Esophagus (tissue), 2 donors: ENCODE measurements around the gene ELF1. TPM values are rescaled to one million over a fixed set of nuclear protein-coding genes. Genes with fewer than 3 reads are reported as not detected.
"Not testable (repeated sequence)": the region's sequence is repeated elsewhere in the genome, so short reads cannot be mapped to it uniquely, and the experiment has no call there.

ENCODE experiments used
- H3K27ac ChIP-seq, 2 donors: one replicate each; pipeline ENCODE4 v1.5.1; 2013; ENCODE audit warnings: low read depth in 2 of 2, mild to moderate bottlenecking in 2 of 2, inconsistent platforms in 1 of 2, low read length in 1 of 2, moderate library complexity in 1 of 2
- H3K27me3 ChIP-seq, 2 donors: one replicate each; pipeline ENCODE4 v1.6.1; 2013; ENCODE audit warnings: low read length in 2 of 2, control low read depth in 1 of 2, mild to moderate bottlenecking in 1 of 2; ENCODE audit not compliant: insufficient read depth in 2 of 2, control insufficient read depth in 1 of 2
- H3K36me3 ChIP-seq, 2 donors: one replicate each; pipeline ENCODE4 v1.6.1; 2013; ENCODE audit warnings: low read length in 1 of 2; ENCODE audit not compliant: control insufficient read depth in 2 of 2, insufficient read depth in 2 of 2
- H3K4me1 ChIP-seq, 2 donors: one replicate each; pipeline ENCODE4 v1.6.1; 2013; ENCODE audit warnings: low read length in 1 of 2; ENCODE audit not compliant: control insufficient read depth in 2 of 2, insufficient read depth in 2 of 2
- H3K4me3 ChIP-seq, 2 donors: one replicate each; pipeline ENCODE4 v1.5.1; 2013; ENCODE audit warnings: low read length in 2 of 2, mild to moderate bottlenecking in 2 of 2, low read depth in 1 of 2, moderate library complexity in 1 of 2
- H3K9me3 ChIP-seq, 2 donors: one replicate each; pipeline ENCODE4 v1.6.1; 2013; ENCODE audit warnings: mild to moderate bottlenecking in 2 of 2, low read depth in 1 of 2, low read length in 1 of 2, moderate library complexity in 1 of 2; ENCODE audit not compliant: control insufficient read depth in 2 of 2, insufficient read depth in 1 of 2
- WGBS, 2 donors: extraction: QIAGEN DNeasy Blood & Tissue Kit; methylation state at CpG; one replicate each; pipeline ENCODE4 v1.1.7; 2013; 5-methylcytosine and 5-hydroxymethylcytosine counted together
- polyA plus RNA-seq, 2 donors: library from polyadenylated mRNA; stranded (reverse); fragments of 200-250 nt; gene quantifications; one replicate each; pipeline ENCODE4 v1.2.3, GENCODE V29; 2013
- donor health status: healthy with polysubstance abuse.
- donor health status: Bipolar disorder and iron deficiency.

Gene ELF1
- polyA plus RNA-seq, 2 donors: 12.1 to 34.0 TPM

- WGBS, 2 donors: 90 to 93% methylated on average over 5 of the region's 5 CpGs
- Histone ChIP-seq H3K4me3 (no peak overlapping the region), H3K27ac (no peak overlapping the region)
These were observed 29.5 kb upstream of the ELF1 start for GRCh38 chr13:41048640-41049039.

GRCh38 chr13:41042419-41042818 is 23.3 kb upstream of the ELF1 start:
- not testable (repeated sequence) for H3K36me3 ChIP-seq, H3K9me3 ChIP-seq, H3K27me3 ChIP-seq, H3K27ac ChIP-seq, H3K4me3 ChIP-seq, H3K4me1 ChIP-seq
- 80 to 96% methylated on average over 2 to 3 of the region's 4 CpGs for WGBS, 2 donors

More at GRCh38 chr13:41048640-41049039, 29.5 kb upstream of the ELF1 start:
- Histone ChIP-seq H3K9me3 (no peaks in the 10 kb centered on the region), H3K4me1 (no peaks in the 10 kb centered on the region), H3K36me3 (peaks cover 0 to 2% of the 10 kb centered on the region in 2 donors), H3K27me3 (no peaks in the 10 kb centered on the region)

- Histone ChIP-seq H3K27ac (no peak overlapping the region), H3K9me3 (no peaks in the 10 kb centered on the region), H3K4me3 (no peak overlapping the region), H3K4me1 (peaks cover 0 to 3% of the 10 kb centered on the region in 2 donors), H3K27me3 (no peaks in the 10 kb centered on the region), H3K36me3 (no peaks in the 10 kb centered on the region)
- WGBS, 2 donors: 74 to 78% methylated on average over 9 of the region's 9 CpGs
These were observed 21.6 kb upstream of the ELF1 start for GRCh38 chr13:41040584-41041334.

GRCh38 chr13:41039746-41040145 is 20.6 kb upstream of the ELF1 start:
- Histone ChIP-seq H3K27ac (no peak overlapping the region), H3K4me3 (no peak overlapping the region), H3K9me3 (no peaks in the 10 kb centered on the region), H3K36me3 (no peaks in the 10 kb centered on the region), H3K4me1 (peaks cover 0 to 3% of the 10 kb centered on the region in 2 donors), H3K27me3 (no peaks in the 10 kb centered on the region)

- not testable (repeated sequence) for H3K36me3 ChIP-seq, H3K9me3 ChIP-seq, H3K27me3 ChIP-seq, H3K27ac ChIP-seq, H3K4me3 ChIP-seq, H3K4me1 ChIP-seq
- WGBS, 2 donors: 90 to 93% methylated on average over 5 of the region's 5 CpGs
These were observed 17.4 kb upstream of the ELF1 start for GRCh38 chr13:41036557-41036956.

- no peaks in the 10 kb centered on the region for H3K9me3 ChIP-seq
- H3K27me3 ChIP-seq: no peaks in the 10 kb centered on the region
- H3K4me1 ChIP-seq: no peaks in the 10 kb centered on the region
- H3K36me3 ChIP-seq: no peaks in the 10 kb centered on the region
- WGBS, 2 donors: 85 to 90% methylated on average over 5 of the region's 5 CpGs
- H3K4me3 ChIP-seq: no peak overlapping the region
- no peak overlapping the region for H3K27ac ChIP-seq
These were observed 15.8 kb upstream of the ELF1 start for GRCh38 chr13:41034881-41035280.

GRCh38 chr13:41034382-41034781 is 15.3 kb upstream of the ELF1 start:
- H3K27me3 ChIP-seq: no peaks in the 10 kb centered on the region
- H3K27ac ChIP-seq: no peak overlapping the region
- WGBS, 2 donors: 90 to 91% methylated on average over 4 of the region's 4 CpGs
- no peaks in the 10 kb centered on the region for H3K9me3 ChIP-seq
- H3K36me3 ChIP-seq: no peaks in the 10 kb centered on the region
- H3K4me1 ChIP-seq: no peaks in the 10 kb centered on the region
- no peak overlapping the region for H3K4me3 ChIP-seq

GRCh38 chr13:41032691-41033376 is 13.7 kb upstream of the ELF1 start:
- no peaks in the 10 kb centered on the region for H3K27me3 ChIP-seq
- no peak overlapping the region for H3K27ac ChIP-seq
- 43 to 53% methylated on average over 2 of the region's 2 CpGs for WGBS, 2 donors
- H3K9me3 ChIP-seq: no peaks in the 10 kb centered on the region
- H3K36me3 ChIP-seq: no peaks in the 10 kb centered on the region
- no peaks in the 10 kb centered on the region for H3K4me1 ChIP-seq
- H3K4me3 ChIP-seq: no peak overlapping the region

- no peak overlapping the region for H3K27ac ChIP-seq
- H3K4me1 ChIP-seq: peaks cover 0 to 8% of the 10 kb centered on the region in 2 donors
- no peaks in the 10 kb centered on the region for H3K9me3 ChIP-seq
- H3K4me3 ChIP-seq: no peak overlapping the region
- WGBS, 2 donors: 94 to 97% methylated on average over 2 of the region's 2 CpGs
- no peaks in the 10 kb centered on the region for H3K27me3 ChIP-seq
- peaks cover 0 to 3% of the 10 kb centered on the region in 2 donors for H3K36me3 ChIP-seq
These were observed 10.5 kb upstream of the ELF1 start for GRCh38 chr13:41029629-41030028.

- no peaks in the 10 kb centered on the region for H3K9me3 ChIP-seq
- 80 to 81% methylated on average over 2 of the region's 2 CpGs for WGBS, 2 donors
- peaks cover 0 to 8% of the 10 kb centered on the region in 2 donors for H3K4me1 ChIP-seq
- H3K27me3 ChIP-seq: no peaks in the 10 kb centered on the region
- no peak overlapping the region for H3K4me3 ChIP-seq
- H3K27ac ChIP-seq: no peak overlapping the region
- peaks cover 0 to 3% of the 10 kb centered on the region in 2 donors for H3K36me3 ChIP-seq
These were observed 8.9 kb upstream of the ELF1 start for GRCh38 chr13:41028051-41028450.
